Epidermal melanocyte (primary cell): ENCODE measurements around the gene FYN.

Source experiments
- DNase-seq: peaks from one replicate; pipeline ENCODE4 v3.0.0; 2011; ENCODE audit warnings: low spot score; ENCODE audit not compliant: insufficient read length

Gene FYN

DNA sequence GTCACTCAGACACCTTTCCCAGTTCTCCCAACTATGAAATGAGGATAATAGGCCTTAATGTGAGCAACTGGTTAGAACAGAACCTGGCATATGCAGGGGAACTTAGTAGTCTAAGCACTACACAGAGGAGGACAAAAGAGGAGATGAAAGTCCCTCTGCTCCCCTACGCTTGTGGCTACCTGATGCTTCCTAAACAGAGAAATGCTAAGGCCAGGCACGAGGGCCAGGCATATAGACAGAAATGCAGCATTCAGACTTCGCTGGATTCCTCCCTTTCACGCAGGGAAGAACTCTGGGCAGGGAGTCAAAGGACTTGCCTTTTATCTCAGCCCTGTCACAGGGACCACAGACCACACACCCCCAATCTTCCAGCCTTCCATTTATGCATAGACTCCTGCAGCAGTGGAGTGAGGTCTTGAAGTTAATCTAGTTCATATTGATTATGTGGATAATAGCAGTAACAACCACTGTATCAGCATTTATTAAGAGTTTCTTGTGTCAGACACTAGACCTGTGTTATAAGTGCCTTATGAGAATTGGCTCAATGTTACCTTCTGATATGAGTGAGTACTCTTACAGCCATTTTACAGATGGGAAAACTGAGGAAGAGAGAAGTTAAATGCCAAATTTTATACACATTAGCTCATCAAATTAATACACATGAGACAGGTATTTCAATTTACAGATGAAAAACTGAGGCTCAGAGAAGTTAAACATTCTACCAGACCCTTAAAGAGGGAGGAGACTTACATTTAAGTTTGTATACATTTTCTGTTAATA, 240.6 kb downstream of the FYN start:
- DNase-seq, result no peak

- DNase-seq, result no peak
These were observed 241.3 kb downstream of the FYN start for GRCh38 chr6:111631903-111632460.

- no peak for DNase-seq
These were observed 242.2 kb downstream of the FYN start for GRCh38 chr6:111631018-111631417.

DNA sequence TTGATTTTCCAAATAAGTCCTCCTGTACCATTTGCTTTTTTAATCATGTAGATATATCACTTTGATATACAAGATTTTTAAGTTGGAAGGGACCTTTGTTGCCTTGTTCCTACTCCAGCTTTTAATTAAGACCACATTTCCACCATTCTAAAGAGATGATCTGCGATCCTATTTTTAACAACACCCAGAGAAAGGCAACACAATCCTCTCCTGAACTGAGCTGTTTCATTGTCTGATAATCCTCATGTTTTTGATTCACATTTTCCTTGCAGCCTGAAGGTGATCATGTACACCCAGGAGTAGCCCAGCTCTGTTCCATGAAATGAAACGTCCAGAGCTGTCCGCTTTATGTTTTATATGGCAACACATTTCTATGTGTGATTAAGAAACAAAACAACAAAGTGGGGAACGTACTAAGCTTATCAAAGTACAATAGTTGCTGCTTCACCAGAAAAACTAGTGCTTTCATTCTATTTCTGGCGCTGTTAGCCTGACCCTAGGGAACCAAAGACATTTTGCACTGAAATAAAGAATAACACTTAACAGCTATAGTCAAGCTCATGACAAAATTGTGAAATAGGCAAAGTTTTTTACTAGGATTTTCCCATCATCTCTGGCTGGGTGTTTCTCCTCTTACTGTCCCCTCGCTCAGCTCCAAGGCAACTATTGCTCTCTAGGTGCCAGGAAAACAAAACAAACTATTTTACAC, 245.0 kb downstream of the FYN start:
- DNase-seq, result peak; percentile 20

DNA sequence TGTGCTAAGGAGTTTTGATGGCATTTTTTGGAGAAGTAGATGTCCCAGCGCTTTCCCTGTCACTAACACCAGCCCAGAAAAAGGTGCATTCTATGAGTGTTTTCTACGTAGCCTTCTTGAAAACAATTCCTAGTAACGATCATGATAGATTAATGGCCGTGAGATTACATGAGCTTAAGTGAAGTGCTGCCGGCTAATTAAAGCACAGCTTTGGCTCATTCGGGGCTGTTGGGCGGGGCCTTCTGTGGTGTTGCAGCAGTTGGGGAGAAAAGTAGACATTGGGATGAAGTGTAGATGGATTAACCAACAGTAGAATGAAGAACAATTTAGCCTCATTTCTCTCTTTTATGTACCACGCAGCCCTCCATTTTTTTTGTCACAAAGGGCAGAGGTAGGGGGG, 246.8 kb downstream of the FYN start:
- DNase-seq, result no peak

DNA sequence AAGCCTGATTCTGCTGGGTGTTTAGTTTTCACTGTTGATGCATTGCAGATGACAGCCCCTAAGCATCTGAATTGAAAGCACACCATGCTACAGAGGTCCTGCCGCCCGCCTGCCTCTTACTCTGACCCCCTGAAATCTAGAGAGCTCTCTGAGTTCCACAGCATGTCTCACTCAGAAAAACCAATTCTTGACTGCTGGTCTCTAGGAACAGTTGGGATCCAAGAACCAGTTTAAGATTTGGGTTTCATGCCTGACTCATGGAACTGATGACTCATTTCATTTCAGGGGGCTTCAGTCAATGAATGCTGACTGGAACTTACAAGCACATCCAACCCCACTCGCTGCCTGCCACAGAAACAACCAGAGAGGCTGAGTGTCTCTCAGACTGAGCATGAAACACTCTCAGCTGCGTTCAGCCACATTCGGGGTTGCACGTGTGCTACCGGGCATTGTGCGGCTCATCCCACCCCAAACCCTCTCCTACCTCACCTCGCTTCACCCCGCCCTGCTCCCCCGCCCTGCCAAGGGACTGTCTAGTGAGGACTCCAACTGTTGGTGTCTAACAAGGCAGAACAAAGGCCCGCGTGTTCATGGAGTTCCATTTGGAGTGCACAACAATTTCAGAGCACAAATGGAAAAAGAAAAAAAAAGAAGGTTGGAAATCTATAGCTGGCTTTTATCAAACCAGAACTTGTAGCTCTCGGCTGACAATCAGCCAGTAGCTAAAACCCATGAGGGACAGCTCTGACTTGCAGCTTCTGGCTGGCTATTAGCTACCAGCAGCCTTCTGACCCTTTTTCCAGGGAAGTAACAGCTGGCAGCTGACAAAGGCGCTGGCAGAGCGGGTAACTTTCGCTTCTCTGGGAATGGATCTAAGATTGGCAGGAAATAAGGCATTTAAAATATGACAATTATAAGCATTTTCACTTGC, 247.5 kb downstream of the FYN start:
- DNase-seq, result peak; percentile 64

GRCh38 chr6:111625099-111625416, 248.2 kb downstream of the FYN start:
- no peak for DNase-seq

DNA sequence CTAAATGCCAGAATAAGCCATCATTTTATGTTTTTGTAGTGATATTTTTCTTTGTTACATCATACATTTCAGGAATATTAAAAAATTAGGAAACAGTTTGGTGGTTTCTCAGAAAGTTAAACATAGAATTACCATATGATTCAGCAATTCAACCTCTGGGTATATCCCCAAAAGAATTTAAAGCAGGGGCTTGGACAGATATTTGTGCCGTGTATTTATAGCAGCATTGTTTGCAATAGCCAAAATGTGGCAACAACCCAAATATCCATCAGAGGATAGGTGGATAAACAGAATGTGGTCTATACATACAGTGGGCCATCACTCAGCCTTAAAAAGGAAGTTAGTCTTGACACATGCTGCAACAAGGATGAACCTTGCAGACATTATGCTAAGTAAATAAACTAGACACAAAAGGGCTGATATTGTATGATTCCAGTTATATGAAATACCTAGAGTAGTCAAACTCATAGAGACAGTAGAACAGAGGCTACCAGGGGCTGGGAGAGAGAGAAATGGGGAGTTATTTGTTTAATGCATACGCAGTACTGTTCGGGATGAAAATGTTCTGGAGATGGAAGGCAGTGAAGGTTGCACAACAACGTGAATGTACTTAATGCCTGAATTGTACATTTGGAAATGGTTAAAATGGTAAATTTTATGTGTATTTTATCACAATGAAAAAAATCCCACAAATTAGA, 248.7 kb downstream of the FYN start:
- DNase-seq, result no peak

- DNase-seq, result no peak
These were observed 250.1 kb downstream of the FYN start for GRCh38 chr6:111623046-111623718.

DNA sequence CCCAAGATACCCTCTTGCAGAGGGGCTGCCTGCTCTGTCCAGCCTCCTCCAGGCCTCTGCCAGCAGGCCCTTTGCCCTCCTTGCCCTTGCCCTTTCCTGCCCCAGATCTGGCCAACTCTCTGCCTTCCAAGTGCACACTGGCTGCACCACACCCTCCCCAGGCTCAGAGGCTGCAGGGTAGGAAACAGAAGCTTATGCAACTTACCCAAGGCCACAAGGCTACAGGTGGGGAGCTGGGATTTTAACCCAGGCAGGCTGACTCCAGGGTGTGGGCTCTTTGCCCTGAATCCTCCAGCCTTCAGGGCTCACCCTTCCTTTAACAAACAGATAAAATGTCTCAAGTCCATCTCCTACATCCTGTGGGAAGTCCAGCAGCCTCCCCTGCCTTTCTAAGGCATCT, 253.1 kb downstream of the FYN start:
- no peak for DNase-seq

GRCh38 chr6:111618407-111618806, 254.8 kb downstream of the FYN start:
- DNase-seq, result no peak

- DNase-seq, result no peak
These were observed 256.1 kb downstream of the FYN start for GRCh38 chr6:111617149-111617548.

DNA sequence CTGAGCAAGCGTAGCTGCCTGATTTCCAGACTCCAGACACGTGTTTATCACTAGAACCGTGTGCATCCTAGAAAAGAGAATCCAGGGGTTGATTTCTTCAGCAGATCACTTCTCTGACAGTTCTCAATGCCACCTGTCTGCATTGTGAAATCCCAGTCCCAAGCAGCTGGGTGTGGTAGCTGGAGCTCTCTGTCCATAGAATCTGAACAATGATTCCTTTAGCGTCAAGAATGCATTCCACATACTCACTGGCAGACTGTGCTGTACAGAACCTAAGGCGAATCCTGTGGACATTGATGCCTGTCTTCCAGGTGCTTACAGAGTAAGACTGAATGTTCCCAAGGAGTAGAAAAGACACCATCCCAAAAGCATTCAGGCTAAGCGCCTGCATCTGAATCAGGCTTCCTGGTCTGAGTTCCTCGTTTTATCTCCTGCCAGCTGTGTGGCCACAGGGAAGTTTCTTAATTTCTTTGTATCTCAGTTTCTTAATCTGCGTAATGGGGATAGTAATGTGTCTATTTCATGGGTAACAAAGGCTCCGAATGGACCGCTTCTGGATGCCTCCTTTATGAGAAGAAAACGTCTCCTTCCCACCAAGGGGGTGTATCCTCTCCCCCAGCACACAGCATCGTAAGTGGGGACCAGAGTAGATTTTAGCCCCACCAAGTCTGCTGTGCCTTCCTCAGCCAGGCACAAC, 257.2 kb downstream of the FYN start:
- DNase-seq, result no peak

- no peak for DNase-seq
These were observed 258.2 kb downstream of the FYN start for GRCh38 chr6:111614833-111615582.

DNA sequence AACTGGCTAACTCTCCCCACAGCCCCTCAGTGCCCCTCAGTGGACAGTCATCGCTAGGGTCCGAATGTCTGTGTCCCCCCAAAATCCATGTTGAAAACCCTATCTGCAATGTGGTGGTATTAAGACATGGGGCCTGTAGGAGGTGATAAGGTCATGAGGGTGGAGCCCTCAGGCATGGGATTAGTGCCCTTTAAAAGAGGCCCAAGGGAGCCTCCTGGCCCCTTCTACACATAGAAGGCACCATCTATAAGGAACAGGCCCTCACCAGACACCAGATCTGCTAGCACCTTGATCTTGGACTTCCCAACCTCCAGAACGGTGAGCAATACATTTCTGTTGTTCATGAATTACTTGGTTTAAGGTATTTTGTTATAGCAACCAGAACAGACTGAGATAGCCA, 260.9 kb downstream of the FYN start:
- DNase-seq, result no peak

DNA sequence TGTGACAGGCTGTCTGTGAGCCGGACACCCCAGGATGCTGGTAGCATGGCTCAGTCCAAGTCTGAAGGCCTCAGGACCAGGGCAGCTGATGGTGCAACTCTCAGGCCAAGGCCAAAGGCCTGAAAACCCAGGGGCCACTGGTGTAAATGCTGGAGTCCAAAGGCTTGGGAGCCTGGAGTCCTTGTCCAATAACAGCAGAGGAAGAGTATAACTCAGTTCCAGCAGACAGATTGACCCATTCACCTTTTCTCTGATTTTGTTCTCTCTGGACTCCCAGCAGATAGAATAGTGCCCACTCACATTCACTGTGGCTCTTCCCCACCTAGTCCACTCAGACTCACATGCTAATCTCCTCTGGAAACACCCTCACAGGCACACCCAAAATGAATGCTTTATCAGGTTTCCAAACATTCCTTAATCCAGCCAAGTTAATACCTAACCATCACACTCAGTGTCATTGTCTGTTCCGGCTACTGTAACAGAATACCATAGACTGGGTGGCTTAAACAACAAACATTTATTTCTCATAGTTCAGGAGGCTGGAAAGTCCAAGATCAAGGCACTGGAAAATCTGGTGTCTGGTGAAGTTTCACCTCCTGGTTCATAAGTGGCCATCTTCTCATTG, 262.6 kb downstream of the FYN start:
- DNase-seq, result no peak
